ENCODE measurements around the gene NXF3.
"Not testable (repeated sequence)": the region's sequence is repeated elsewhere in the genome, so short reads cannot be mapped to it uniquely, and the experiment has no call there.

Gene NXF3

DNA sequence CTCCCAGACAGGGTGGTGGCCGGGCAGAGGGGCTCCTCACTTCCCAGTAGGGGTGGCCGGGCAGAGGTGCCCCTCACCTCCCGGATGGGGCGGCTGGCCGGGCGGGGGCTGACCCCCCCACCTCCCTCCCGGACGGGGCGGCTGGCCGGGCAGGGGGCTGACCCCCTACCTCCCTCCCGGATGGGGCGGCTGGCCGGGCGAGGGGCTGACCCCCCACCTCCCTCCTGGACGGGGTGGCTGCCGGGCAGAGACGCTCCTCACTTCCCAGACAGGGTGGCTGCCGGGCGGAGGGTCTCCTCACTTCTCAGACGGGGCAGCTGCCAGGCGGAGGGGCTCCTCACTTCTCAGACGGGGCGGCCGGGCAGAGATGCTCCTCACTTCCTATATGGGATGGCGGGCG lies 11.4 kb upstream of the NXF3 start:
- H3K4me2 ChIP-seq (ENCODE audit: insufficient read depth, low read length, poor library complexity, severe bottlenecking); H2BK5ac ChIP-seq (ENCODE audit: low read length): not testable (repeated sequence)

DNA sequence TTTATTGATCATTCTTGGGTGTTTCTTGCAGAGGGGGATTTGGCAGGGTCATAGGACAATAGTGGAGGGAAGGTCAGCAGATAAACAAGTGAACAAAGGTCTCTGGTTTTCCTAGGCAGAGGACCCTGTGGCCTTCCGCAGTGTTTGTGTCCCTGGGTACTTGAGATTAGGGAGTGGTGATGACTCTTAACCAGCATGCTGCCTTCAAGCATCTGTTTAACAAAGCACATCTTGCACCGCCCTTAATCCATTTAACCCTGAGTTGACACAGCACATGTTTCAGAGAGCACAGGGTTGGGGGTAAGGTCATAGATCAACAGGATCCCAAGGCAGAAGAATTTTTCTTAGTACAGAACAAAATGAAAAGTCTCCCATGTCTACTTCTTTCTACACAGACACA lies 10.9 kb upstream of the NXF3 start:
- H2AK5ac ChIP-seq (ENCODE audit: low read depth, low read length); H3K9me3 ChIP-seq (replicated peaks in 1 of 2; ENCODE audit: control insufficient read depth in 2 of 2, insufficient read depth in 1 of 2, low read depth in 1 of 2, low read length in 2 of 2); H4K8ac ChIP-seq (ENCODE audit: low read depth, low read length); H3K79me1 ChIP-seq (ENCODE audit: low read depth, low read length); H3K27me3 ChIP-seq (ENCODE audit: control insufficient read depth in 3 of 3, insufficient read depth in 3 of 3, low read depth in 1 of 3, low read length in 3 of 3); H3K23ac ChIP-seq (ENCODE audit: low read depth, low read length, poor library complexity); H4K91ac ChIP-seq (ENCODE audit: low read depth, low read length, poor library complexity); H3K9ac ChIP-seq (ENCODE audit: low read depth, low read length, poor library complexity); H3K4me3 ChIP-seq (ENCODE audit: low read length in 2 of 2); H2AFZ ChIP-seq (ENCODE audit: low read length); H3K4me2 ChIP-seq (ENCODE audit: insufficient read depth, low read length, poor library complexity, severe bottlenecking); H3K4me1 ChIP-seq (ENCODE audit: control insufficient read depth in 2 of 2, insufficient read depth in 1 of 2, low read depth in 1 of 2, low read length in 2 of 2); H3K36me3 ChIP-seq (replicated peaks in 1 of 2; ENCODE audit: control insufficient read depth in 2 of 2, insufficient read depth in 2 of 2, low read length in 2 of 2); H2BK120ac ChIP-seq (ENCODE audit: low read depth, low read length); H3K14ac ChIP-seq (ENCODE audit: low read length); DNase-seq (ENCODE audit: low spot score); H3K27ac ChIP-seq (replicated peaks; ENCODE audit: low read length); H2BK15ac ChIP-seq (ENCODE audit: low read length); H3K18ac ChIP-seq (ENCODE audit: low read length); H2BK12ac ChIP-seq (ENCODE audit: low read length); H2BK5ac ChIP-seq (ENCODE audit: low read length); H3K4ac ChIP-seq (ENCODE audit: low read length): not testable (repeated sequence)
- WGBS, 2 donors (ENCODE audit: extremely low coverage in 2 of 2, insufficient read length in 2 of 2, insufficient replicate concordance in 1 of 2): no CpG with 5 or more reads among the region's 2 CpGs

More for the DNA sequence above, 11.4 kb upstream of the NXF3 start:
- not testable (repeated sequence) for H3K4me1 ChIP-seq (ENCODE audit: control insufficient read depth in 2 of 2, insufficient read depth in 1 of 2, low read depth in 1 of 2, low read length in 2 of 2); H3K14ac ChIP-seq (ENCODE audit: low read length); H3K27ac ChIP-seq (replicated peaks; ENCODE audit: low read length); H3K9ac ChIP-seq (ENCODE audit: low read depth, low read length, poor library complexity); H2BK120ac ChIP-seq (ENCODE audit: low read depth, low read length); H3K23ac ChIP-seq (ENCODE audit: low read depth, low read length, poor library complexity); H3K18ac ChIP-seq (ENCODE audit: low read length); H3K4me3 ChIP-seq (ENCODE audit: low read length in 2 of 2); DNase-seq (ENCODE audit: low spot score); H4K91ac ChIP-seq (ENCODE audit: low read depth, low read length, poor library complexity); H3K79me1 ChIP-seq (ENCODE audit: low read depth, low read length); H4K8ac ChIP-seq (ENCODE audit: low read depth, low read length); H3K9me3 ChIP-seq (replicated peaks in 1 of 2; ENCODE audit: control insufficient read depth in 2 of 2, insufficient read depth in 1 of 2, low read depth in 1 of 2, low read length in 2 of 2); H2AK5ac ChIP-seq (ENCODE audit: low read depth, low read length); H3K4ac ChIP-seq (ENCODE audit: low read length); H2BK12ac ChIP-seq (ENCODE audit: low read length); H2BK15ac ChIP-seq (ENCODE audit: low read length); H3K27me3 ChIP-seq (ENCODE audit: control insufficient read depth in 3 of 3, insufficient read depth in 3 of 3, low read depth in 1 of 3, low read length in 3 of 3); H3K36me3 ChIP-seq (replicated peaks in 1 of 2; ENCODE audit: control insufficient read depth in 2 of 2, insufficient read depth in 2 of 2, low read length in 2 of 2); H2AFZ ChIP-seq (ENCODE audit: low read length)
- no CpG with 5 or more reads among the region's 26 CpGs for WGBS, 2 donors (ENCODE audit: extremely low coverage in 2 of 2, insufficient read length in 2 of 2, insufficient replicate concordance in 1 of 2)

DNA sequence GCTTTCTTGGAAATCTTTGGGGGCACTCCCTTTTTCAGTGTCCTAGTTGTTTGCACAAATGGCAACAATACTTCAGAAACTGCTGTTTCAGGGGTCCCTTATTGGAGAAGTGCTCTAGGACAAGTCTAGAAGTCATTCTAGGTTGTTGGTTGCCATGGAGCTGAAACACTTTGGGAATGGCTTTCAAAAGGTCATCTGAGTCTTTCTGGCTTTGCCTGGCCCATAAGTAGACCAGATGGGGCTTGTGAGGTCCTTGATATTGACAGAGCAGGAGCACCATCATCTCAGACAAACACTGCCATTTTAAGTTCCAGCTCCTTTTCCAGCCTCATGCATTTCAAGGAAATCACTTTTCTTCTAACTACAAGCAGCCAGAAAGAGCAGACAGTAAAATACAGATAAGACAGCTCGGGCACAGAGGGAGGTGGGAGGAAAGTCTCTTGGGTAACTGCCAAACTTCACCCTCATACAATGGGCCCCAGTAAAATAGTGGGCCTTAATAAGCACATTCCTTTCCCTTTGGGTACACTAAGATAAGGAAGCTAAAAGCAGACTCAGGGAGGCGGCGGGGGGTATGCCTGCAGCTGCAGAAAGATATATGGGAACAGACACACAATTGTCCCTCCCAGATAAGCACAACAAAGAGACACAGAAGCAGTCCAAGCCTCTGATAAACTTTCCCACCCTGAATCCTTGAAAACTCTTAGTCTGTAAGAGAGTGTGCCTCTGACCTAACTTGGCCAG lies 8.5 kb upstream of the NXF3 start:
- H4K91ac ChIP-seq (ENCODE audit: low read depth, low read length, poor library complexity): no peak overlapping the region
- H3K27me3 ChIP-seq (ENCODE audit: control insufficient read depth in 3 of 3, insufficient read depth in 3 of 3, low read depth in 1 of 3, low read length in 3 of 3): no peaks in the 10 kb centered on the region
- no peak overlapping the region for H3K14ac ChIP-seq (ENCODE audit: low read length)
- no peak overlapping the region for H2BK15ac ChIP-seq (ENCODE audit: low read length)
- H2BK5ac ChIP-seq (ENCODE audit: low read length): no peak overlapping the region
- H3K79me1 ChIP-seq (ENCODE audit: low read depth, low read length): no peaks in the 10 kb centered on the region
- no CpG with 5 or more reads among the region's 3 CpGs for WGBS, 2 donors (ENCODE audit: extremely low coverage in 2 of 2, insufficient read length in 2 of 2, insufficient replicate concordance in 1 of 2)
- no peak overlapping the region for H2AK5ac ChIP-seq (ENCODE audit: low read depth, low read length)
- no peaks in the 10 kb centered on the region for H3K9me3 ChIP-seq (replicated peaks in 1 of 2; ENCODE audit: control insufficient read depth in 2 of 2, insufficient read depth in 1 of 2, low read depth in 1 of 2, low read length in 2 of 2)
- H2BK120ac ChIP-seq (ENCODE audit: low read depth, low read length): no peak overlapping the region
- peak overlapping the region; percentile 17 for H2AFZ ChIP-seq (ENCODE audit: low read length)
- no peak overlapping the region for H3K4ac ChIP-seq (ENCODE audit: low read length)
- no peak overlapping the region for H3K4me2 ChIP-seq (ENCODE audit: insufficient read depth, low read length, poor library complexity, severe bottlenecking)
- no peak overlapping the region for H3K9ac ChIP-seq (ENCODE audit: low read depth, low read length, poor library complexity)
- no peak overlapping the region for H3K4me3 ChIP-seq (ENCODE audit: low read length in 2 of 2)
- peak overlapping the region; percentile 80 for H3K27ac ChIP-seq (replicated peaks; ENCODE audit: low read length)
- H3K4me1 ChIP-seq (ENCODE audit: control insufficient read depth in 2 of 2, insufficient read depth in 1 of 2, low read depth in 1 of 2, low read length in 2 of 2): no peaks in the 10 kb centered on the region
- no peak overlapping the region for H4K8ac ChIP-seq (ENCODE audit: low read depth, low read length)
- no peak for DNase-seq (ENCODE audit: low spot score)
- no peak overlapping the region for H3K23ac ChIP-seq (ENCODE audit: low read depth, low read length, poor library complexity)
- no peak overlapping the region for H2BK12ac ChIP-seq (ENCODE audit: low read length)
- H3K36me3 ChIP-seq (replicated peaks in 1 of 2; ENCODE audit: control insufficient read depth in 2 of 2, insufficient read depth in 2 of 2, low read length in 2 of 2): no peaks in the 10 kb centered on the region
- H3K18ac ChIP-seq (ENCODE audit: low read length): no peak overlapping the region

DNA sequence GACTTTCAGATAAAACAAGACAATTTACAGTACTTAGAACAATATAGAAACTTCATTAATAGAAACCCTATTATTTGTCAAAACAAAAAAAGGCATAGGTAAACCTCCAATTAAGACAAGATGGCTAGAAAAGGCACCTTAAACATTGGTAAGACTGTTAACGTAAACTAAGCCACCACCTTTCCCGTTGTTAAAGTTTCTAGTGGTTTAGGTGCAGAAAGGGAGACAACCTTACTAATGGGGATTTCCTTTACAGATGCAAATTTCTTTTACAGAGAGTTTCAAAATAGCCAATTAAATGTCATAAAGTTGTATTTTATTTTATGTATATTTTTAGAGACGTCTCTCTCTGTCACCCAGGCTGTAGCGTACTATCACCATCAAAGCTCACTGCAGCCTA lies 7.5 kb upstream of the NXF3 start:
- Histone ChIP-seq H2BK120ac (ENCODE audit: low read depth, low read length) (no peak overlapping the region), H3K23ac (ENCODE audit: low read depth, low read length, poor library complexity) (no peak overlapping the region), H4K8ac (ENCODE audit: low read depth, low read length) (no peak overlapping the region), H2BK12ac (ENCODE audit: low read length) (no peak overlapping the region), H2AK5ac (ENCODE audit: low read depth, low read length) (no peak overlapping the region), H3K27ac (replicated peaks; ENCODE audit: low read length) (no peak overlapping the region), H3K4ac (ENCODE audit: low read length) (no peak overlapping the region), H2BK5ac (ENCODE audit: low read length) (no peak overlapping the region), H3K79me1 (ENCODE audit: low read depth, low read length) (no peaks in the 10 kb centered on the region), H3K36me3 (replicated peaks in 1 of 2; ENCODE audit: control insufficient read depth in 2 of 2, insufficient read depth in 2 of 2, low read length in 2 of 2) (no peaks in the 10 kb centered on the region), H3K14ac (ENCODE audit: low read length) (no peak overlapping the region), H3K4me3 (ENCODE audit: low read length in 2 of 2) (no peak overlapping the region), H2AFZ (ENCODE audit: low read length) (no peak overlapping the region), H4K91ac (ENCODE audit: low read depth, low read length, poor library complexity) (no peak overlapping the region), H3K4me1 (ENCODE audit: control insufficient read depth in 2 of 2, insufficient read depth in 1 of 2, low read depth in 1 of 2, low read length in 2 of 2) (no peaks in the 10 kb centered on the region), H3K9ac (ENCODE audit: low read depth, low read length, poor library complexity) (no peak overlapping the region), H3K4me2 (ENCODE audit: insufficient read depth, low read length, poor library complexity, severe bottlenecking) (no peak overlapping the region), H3K18ac (ENCODE audit: low read length) (no peak overlapping the region), H3K27me3 (ENCODE audit: control insufficient read depth in 3 of 3, insufficient read depth in 3 of 3, low read depth in 1 of 3, low read length in 3 of 3) (no peaks in the 10 kb centered on the region), H2BK15ac (ENCODE audit: low read length) (no peak overlapping the region), H3K9me3 (replicated peaks in 1 of 2; ENCODE audit: control insufficient read depth in 2 of 2, insufficient read depth in 1 of 2, low read depth in 1 of 2, low read length in 2 of 2) (no peaks in the 10 kb centered on the region)
- DNase-seq (ENCODE audit: low spot score): no peak
- no CpG with 5 or more reads among the region's 4 CpGs for WGBS, 2 donors (ENCODE audit: extremely low coverage in 2 of 2, insufficient read length in 2 of 2, insufficient replicate concordance in 1 of 2)
